Stimulated activated CD4-positive, alpha-beta T cell treated with anti-CD3 and anti-CD28 coated beads, TNF-alpha, amount 100 ng/mL, for 48 hours (primary cell): Measurements from ENCODE around the gene NDUFS6.

Experiments used
- DNase-seq, 3 donors: peaks; one replicate each; pipeline ENCODE4 v3.0.0-alpha.2; 2020; ENCODE audit warnings: low read depth in 3 of 3

The NDUFS6 gene

GRCh38 chr5:1850324-1851154 is 49.3 kb downstream of the NDUFS6 start:
- no peak for DNase-seq

GRCh38 chr5:1851290-1851934 is 50.2 kb downstream of the NDUFS6 start:
- DNase-seq = no peak

GRCh38 chr5:1852324-1852947 is 51.2 kb downstream of the NDUFS6 start:
- no peak for DNase-seq

GRCh38 chr5:1853531-1853930 is 52.3 kb downstream of the NDUFS6 start:
- DNase-seq = no peak

GRCh38 chr5:1855075-1855474 is 53.9 kb downstream of the NDUFS6 start:
- no peak for DNase-seq

- DNase-seq = no peak
These were observed 54.4 kb downstream of the NDUFS6 start for GRCh38 chr5:1855596-1855995.

- DNase-seq = no peak
These were observed 55.5 kb downstream of the NDUFS6 start for GRCh38 chr5:1856596-1857255.

GRCh38 chr5:1857256-1857600 is 56.0 kb downstream of the NDUFS6 start:
- no peak for DNase-seq

- no peak for DNase-seq
These were observed 57.2 kb downstream of the NDUFS6 start for GRCh38 chr5:1858436-1858835.

GRCh38 chr5:1859099-1859498 is 57.9 kb downstream of the NDUFS6 start:
- DNase-seq = no peak

- DNase-seq = no peak
These were observed 58.9 kb downstream of the NDUFS6 start for GRCh38 chr5:1860021-1860610.

- DNase-seq = no peak
These were observed 59.7 kb downstream of the NDUFS6 start for GRCh38 chr5:1860949-1861348.

- no peak for DNase-seq
These were observed 63.8 kb downstream of the NDUFS6 start for GRCh38 chr5:1864896-1865440.

- DNase-seq = no peak
These were observed 64.3 kb downstream of the NDUFS6 start for GRCh38 chr5:1865486-1865885.
